CD4-positive, alpha-beta T cell treated with Interleukin-15 for 4 hours (primary cell): Measurements from ENCODE around the gene KCNMA1.
"Not testable (repeated sequence)": the region's sequence is repeated elsewhere in the genome, so short reads cannot be mapped to it uniquely, and the experiment has no call there.

Experiments used
- DNase-seq: peaks from one replicate; pipeline ENCODE4 v3.0.0-alpha.2; 2020; ENCODE audit warnings: low spot score

Gene KCNMA1

DNA sequence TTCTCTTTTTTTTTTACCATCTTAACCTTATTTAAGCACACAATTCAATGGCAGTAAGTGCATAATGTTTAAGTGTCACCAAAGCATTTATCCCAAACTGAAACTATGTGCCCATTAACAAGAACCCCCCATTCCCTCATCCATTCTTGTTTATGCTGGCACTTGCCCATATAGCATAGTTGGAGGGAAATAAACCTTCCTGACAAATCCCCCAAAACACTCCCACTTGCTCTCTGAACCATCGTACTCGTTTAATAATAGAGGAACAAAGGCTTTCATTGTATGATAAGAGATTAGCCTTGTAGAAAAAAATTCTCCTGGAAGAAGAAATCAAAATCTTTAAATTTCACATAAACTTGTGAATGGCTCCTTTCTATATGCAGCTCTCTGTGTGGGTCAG lies 26.4 kb upstream of the KCNMA1 start:
- DNase-seq = no peak

DNA sequence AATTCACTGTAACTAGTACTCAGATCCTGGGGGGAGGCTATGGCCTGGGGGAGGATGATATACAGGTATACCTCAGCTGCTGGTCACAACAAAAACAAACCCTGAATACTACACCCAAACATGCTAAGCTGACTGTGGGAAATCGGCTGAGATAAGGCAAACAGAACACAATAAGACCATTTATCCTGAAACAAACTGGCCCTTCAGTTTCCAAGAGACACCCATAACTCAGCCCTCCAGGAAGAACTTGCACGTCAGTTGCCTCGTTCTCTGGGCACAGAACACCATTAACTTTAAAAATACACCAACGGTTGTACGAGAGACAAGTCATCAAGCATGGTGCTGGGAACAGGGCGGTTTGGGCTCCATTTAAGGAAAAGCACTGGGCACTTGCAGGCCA lies 24.1 kb upstream of the KCNMA1 start:
- no peak for DNase-seq

DNA sequence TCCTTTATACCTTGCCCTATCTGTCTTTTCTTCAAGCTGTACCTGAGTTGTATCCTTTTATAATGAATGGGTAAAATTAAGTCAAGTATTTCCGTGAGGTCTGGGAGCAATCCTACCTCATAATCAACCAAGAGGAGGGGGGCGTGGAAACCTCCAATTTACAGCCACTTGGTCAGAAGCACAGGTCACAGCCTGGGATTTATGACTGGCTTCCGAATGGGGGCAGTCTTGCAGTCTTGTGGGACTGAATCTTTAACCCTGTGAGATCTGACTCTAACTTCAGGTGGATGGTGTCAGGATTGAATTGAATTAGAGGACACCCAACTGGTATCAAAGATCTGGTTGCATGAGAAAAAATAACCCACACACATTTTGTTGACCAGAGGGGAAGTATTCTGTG lies 23.5 kb upstream of the KCNMA1 start:
- DNase-seq = no peak

DNA sequence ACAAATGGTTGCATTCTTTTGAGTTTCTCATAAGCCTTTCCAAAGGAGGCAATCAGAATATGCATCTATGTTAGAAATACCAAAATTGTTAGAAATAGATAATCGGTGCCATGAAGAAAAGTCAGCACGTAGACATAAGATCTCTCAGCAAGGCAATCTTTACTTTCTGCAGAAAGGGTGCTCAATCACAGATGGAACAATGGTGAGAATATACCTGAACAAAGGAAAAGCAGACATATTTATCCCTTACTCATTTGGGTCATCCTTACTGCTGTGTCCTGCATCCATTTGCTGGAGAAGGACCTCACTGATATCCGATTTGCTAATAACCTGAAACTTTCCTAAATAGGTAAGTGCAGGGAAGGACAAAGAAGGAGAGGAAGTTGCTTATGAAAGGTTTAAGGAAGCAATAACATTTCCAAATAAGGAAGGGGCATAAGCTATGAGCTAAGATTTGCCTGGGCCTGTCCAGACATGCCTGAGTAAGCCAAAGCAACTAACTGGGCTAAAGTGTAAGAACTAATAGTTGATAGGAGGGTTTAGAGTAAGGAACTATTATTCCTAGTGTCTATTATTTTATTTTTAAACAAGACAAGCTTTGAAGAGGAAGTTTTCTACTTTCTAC lies 21.6 kb upstream of the KCNMA1 start:
- not testable (repeated sequence) for DNase-seq

DNA sequence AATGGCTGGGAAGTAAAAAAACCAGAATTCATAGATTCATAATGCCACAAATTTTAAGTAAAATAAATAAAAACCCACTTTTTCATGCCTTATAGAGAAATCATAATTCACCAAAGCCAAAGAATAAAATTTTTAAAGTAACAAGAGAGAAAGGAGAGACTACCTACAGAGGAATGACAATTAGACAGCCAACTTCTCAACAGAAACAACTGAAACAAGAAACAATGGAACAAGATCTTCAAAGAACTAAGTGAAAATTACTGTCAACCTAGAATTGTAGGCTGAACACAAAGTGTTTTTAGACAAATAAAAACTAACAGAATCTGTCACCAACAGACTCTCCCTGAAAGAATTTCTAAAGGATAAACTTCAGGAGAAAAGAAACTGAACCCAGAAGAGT lies 15.6 kb upstream of the KCNMA1 start:
- DNase-seq = no peak

DNA sequence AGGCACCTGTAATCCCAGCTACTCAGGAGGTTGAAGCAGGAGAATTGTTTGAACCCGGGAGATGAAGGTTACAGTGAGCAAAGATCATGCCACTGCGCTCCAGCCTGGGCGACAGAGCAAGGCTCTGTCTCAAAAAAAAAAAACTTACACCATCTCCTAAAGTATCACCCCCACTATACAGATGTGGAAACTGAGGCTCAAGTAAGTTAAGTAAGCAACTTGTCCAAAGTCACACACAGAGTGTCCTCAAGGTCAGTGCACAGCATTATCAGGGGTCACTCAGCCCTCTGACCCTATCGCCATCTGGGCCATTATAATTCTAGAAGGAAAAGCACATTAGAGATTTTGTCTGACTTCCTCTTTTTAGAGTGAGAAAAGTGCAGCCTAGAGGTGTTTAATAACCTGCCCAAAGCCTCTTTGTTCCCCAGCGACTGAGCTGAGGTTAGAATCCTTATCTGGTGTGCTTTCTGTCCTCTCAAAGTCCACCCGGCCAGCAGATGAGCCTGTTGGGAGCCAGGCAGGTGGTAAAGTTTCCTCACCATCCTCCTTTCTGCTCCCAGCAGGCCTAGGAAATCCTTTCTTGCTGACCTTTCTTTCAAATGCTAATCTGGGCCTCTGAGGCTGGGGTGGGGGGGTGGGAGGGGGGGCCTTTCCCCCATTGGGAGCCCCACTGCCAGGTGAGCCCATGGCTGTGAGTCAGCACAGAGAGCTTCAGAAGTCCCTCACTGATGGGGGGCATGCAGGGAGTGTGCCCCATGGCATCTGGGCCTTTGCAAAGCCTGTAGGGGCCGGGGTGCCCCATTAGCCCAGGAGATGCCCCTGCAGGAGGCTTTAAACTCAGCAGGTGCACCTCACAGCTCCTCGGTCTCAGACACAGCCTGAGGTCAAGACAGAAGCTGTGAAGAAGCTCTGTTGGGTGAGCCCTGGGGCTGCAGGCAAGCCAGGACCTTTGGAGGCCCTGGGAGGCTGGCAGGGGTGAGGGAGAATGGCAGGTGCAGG lies 12.0 kb upstream of the KCNMA1 start:
- DNase-seq = no peak

DNA sequence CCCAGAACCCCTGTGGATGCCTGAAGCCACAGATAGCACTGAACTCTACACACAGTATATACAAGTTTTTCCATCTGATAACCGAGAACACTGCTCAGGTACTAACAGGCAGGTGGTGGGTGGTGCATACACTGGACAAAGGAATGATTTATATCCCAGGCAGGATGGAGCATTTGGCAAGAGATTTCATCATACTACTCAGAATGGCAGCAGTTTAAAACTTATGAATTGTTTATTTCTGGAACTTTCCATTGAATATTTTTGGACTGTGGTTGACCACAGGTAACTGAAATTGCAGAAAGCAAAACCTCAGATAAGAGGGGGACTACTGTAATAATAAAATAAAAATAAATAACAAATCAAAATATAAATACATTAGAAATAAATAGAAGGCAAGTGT lies 10.9 kb upstream of the KCNMA1 start:
- DNase-seq = no peak

DNA sequence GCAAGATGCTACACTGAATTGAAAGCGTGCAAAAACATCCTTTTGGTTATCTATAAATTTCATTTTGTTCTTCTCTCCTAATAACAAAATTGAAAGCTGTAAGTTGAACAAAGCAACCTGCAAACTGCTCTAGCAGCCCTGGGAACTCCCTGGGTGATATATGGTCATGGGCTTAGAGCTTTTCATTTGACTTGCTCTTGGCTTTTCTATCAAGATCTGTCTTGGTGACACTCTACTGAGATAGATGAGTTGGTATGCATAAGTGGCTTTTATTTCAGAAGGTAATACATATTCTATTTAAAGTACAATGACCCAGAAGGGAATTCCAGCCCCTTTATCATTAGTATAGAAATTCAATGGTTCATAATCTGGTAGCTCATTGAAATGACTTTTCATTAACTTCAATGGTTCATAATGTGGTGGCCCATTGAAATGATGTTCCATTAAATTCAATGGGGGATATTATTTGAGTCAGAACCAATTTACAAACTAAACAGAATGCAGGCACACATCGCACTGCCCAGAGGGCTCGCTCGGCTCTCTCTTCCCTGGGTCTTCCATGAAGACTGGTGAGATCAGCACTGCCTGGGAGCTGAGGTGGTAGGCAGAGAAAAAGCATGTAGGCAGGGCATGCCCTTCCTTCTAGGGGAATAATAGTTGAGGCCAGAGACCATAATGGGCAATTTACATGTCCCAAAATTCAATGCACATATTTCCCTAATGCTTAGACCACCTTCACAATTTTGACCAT lies 10.1 kb upstream of the KCNMA1 start:
- no peak for DNase-seq

DNA sequence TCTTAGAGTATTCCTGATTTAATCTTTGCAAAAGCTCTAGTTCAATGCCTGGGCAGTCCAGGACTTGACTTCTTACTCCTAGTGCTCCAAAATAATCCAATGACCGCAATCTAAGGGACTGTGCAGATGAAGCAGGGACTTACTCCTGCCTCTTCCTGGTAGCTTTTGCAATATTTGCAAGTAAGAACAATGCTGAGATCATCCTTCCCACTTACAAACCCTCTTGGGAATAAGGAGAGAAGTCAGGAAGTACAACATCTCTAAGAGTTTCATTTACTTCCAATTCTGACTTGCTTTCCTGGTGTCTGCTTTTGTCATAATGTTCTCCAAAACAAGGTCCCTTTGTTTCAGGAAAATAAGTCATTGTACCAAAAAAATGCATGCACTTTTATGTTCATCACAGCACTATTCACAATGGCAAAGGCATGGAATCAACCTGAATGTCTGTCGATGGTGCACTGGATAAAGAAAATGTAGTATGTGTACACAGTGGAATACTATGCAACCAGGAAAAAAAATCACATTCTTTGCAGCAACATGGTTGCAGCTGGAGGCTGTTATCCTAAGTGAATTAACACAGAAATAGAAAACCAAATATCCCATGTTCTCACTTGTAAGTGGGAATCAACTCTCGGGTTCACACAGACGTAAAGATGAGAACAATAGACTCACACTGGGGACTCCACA lies 7.1 kb upstream of the KCNMA1 start:
- no peak for DNase-seq

DNA sequence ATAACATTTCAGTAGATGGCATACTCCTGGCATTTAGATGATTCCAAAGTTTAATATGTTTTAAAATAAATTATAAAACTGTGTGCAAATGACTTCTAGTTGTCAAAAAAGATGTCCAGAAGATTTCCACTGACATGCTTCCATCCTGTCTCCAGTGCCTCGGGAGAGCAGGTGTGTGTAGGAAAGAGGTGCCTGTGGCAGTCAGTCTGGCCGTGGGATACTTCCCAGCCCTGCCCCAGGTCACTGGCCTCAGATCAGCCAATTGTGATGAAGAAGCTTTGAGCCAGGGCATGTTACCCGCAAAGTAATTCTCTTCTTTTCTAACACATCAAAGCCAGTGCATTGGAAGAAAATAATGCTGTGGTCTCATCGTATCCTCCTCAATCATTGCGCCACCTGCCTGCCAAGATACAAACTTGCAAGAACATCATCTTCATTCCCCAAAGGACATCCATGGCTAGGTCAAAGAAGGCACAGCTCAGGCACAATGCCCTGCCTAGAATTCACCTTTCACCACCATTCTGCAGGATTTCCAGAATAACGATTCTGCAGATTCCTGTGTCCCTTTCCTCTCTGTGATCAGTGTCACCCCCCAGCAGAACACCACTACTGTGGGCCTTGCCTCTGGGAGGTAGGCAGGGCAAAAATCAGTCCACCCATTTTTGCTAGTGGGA lies 6.3 kb upstream of the KCNMA1 start:
- DNase-seq = no peak

DNA sequence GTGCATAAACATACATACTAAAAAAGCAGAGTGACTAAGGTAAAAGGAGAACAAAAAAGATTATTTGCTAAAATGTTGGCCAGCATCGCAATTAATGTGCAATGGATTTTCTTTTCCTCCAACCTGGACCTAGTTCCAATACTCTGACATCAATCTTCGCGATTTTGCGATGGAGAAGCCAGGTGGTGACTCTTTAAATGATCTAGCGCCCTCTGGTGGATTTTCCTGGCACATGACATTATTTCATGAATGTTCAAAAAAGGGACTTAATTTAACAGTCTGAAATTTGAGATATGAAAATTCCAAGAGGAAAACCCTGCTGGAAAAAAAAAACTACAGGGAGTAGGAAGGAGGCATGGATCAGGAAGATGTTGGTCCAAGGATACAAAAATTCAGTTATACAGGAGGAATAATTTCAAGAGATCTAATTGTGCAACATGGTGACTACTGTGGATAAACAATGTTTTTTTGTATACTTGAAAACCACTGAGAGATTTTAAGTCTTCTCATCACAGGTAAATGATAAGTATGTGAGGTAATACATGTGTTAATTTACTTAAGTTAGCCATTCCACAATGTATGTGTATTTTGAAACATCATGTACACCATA lies 4.3 kb upstream of the KCNMA1 start:
- DNase-seq = peak; percentile 56

DNA sequence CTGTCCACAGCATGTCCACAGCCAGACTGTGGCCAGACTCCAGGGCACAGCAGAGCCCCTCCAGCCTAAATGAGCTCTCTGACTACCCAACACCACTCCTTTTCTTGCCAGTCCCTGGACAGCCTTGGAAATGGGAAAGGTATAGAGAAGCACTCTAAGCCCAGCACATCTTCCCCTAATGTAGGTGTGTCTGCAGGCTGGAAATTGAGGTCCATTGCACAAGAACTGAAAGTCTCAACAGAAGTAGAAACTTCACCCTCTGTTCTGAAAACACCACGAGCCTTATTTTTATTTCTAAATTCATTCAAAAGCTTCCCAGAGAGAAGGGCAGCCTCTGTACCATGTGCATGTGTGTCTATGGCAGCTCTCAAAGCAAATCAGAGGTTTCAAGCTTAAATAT lies 3.7 kb upstream of the KCNMA1 start:
- no peak for DNase-seq

DNA sequence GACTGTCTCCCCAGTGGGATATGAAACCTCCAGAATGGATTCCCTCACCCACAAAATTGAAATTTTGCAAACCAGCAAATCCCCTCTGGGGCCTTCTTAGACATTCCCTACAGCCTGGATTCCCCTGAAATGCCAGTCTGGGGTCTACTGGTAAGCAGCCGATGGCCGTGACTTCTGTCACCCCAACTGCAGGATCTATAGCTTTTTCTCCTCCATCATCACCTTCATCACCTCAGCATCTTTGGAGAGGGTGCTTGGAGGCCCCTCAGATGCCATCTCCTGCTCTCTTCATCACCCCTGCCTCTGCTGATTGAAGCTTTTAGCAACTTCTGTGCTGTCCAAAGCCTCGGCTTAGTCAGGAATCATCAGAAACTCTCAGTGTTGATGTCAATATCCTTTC lies 2.6 kb upstream of the KCNMA1 start:
- DNase-seq = no peak

DNA sequence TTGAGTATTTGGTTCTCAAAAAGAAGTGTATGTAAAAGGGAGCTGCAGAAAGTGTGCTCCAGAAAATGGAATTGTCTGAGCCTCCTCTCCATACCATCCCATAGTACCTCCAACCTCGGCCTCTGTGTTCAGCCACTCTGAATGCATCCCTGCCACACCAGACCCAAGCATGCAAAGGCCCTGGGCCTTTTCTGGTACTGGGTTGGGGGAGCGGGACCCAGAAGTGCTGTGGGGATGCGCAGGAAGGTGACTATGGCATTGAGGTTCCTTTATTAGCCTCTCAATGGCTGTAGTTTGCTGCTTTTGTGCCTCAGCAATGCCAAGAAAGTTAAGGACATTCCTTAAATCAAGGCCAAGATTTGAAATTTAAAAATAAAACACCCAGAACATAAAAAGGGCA lies 2.1 kb upstream of the KCNMA1 start:
- DNase-seq = no peak

DNA sequence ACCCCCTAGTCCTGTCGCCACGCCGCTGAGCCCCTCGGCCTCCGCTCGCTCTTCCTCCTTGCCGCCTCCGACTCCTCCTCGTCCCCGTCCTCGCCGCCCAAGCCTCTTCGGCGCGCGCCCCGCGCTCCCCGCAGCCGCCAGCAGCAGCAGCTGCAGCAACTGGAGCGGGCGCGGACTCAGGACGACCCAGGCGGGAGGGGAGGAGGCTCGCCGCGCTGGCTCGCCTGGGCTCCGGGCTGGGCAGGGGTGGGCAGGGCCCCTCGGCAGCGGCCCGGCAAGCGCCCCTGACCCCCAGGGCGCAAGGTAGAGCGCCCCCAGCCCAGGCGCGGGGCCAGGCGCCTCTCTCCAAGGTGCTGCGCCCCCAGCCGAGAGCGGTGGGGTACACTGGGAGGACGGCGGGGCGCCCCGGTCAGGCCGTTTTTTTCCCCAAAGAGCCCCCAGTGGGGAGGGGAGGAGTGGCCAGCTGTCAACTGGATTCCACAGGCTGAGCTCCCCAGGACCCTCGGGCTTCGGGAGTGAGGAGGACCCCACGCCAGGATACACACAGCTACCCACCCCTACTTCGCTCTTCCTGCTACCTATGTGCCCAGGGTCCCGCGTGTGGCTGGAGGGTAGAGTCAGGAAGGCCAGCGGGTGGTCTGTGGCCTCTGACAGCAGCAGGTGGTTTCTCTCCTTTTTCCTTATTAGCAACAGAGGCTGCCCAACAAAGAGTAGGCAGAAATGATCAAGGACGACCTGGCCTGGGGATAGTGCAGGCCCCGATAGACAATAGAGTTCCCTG lies 903 bp upstream of the KCNMA1 start:
- no peak for DNase-seq

DNA sequence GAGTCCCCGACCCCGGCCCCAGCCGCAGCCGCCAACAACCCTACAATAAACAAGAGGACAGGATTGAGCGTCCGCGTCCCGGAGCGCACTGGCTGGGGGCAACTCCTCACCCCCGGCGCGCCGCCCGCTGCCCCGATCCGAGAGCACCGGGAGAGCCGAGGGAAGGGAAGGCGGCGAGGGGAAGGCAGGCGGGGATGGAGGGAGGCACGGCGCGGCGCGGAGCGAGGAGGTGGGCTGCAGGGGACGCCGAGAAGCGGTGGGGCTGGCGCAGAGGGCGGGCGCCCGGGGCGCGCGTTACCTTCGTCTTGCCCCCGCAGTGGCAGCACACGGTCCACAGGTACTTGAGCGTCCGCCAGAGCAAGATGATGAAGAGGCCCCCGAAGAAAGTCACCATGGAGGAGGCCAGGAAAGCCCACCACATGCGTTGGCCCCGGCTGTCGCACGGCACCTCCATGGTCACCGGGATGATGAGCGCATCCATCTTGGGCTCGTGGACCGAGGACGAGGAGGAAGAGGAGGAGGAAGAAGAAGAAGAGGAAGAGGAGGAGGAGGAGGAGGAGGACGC lies 559 bp downstream of the KCNMA1 start:
- no peak for DNase-seq

DNA sequence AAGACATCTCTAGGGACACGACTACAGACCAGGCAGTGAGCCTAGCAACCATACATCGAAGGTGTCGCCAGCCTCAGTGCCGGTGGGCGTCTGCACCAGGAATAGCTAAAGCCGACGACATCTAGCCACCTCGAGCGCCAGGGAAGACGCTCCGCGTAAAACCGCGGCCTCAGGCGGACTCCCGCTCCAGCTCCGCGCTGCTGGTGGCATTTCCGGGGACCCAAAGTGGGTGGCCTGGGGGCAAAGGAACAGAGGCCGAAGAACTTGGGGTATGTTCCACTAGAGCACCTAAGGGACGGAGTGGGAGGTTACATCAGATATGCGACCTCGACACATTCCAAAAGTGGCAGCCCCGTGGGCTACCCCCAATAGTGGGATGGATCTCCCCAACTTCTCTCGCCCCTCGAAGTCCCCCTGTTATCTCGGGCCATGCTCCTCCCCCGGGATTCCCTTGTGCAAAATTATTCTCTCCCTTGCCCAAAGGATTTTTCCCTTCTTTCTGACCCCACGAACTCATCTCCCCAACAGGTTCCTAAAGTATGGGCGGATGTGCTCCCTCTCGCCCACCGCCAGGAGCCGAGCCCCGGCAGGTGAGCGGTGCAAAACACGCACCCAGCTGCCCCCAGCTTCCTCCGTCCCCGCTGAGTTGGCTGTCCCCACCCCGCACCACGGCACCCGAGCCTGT lies 1.2 kb downstream of the KCNMA1 start:
- DNase-seq = no peak

DNA sequence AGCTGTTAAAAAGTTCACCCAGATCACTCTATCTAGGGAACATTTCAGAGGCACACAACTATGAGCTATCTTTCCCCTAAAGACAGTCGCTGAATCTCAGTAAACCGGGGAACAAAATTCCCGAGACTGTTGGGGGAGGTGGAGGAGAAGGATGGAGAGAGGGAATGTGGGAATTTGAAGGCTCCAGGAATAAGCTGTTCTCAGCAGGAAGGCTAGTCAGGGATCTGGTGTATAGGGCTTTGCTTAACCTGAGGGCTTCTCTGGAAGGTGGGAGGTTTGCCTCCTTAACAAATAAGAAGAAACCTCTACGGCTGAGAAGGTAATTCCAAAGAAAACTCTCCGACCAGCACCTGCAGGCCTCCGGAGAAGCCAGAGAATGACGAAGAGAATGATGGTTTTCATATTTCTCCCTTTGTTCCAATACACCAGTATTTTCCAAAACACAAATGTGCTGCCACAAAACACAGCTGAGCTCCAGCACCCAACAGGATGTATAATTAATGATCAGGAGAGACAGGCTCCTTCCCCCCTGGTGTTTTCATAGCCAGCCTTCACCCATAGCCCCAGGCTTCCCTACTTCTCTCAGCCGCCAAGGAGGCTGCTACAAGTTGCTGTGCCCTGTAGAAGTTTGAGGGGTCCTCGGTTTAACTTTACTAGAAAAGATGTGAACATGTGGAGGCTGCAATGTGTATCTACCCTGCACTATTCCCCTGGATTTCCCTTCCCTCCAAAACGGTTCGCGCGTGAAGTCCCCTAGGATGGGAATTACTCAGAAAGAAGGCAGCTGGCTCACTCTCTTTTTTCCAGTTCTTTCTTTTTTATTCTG lies 2.0 kb downstream of the KCNMA1 start:
- no peak for DNase-seq

DNA sequence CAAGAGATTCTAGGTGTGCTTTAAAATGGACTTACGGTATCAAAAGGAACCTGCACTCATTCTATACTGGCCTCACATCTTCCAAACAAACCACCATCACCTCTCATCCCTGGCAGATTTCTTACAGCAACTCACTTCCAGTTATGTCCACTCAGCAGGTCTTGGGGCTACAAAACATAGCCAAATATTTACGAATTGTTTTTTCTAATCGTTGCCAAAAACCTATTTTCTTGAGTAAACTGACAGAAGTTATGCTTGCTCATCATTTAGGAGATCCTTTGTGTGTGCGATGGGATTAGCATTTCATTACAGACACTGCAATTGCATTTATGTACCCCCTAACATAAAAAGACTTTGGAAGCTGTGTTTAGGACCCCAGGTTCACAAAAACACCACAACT lies 2.7 kb downstream of the KCNMA1 start:
- DNase-seq = no peak
